ENCODE measurements around the gene TRIP11. TPM values are rescaled to one million over a fixed set of nuclear protein-coding genes. Genes with fewer than 3 reads are reported as not detected.

TRIP11 gene
- 27.0 TPM for total RNA-seq

DNA sequence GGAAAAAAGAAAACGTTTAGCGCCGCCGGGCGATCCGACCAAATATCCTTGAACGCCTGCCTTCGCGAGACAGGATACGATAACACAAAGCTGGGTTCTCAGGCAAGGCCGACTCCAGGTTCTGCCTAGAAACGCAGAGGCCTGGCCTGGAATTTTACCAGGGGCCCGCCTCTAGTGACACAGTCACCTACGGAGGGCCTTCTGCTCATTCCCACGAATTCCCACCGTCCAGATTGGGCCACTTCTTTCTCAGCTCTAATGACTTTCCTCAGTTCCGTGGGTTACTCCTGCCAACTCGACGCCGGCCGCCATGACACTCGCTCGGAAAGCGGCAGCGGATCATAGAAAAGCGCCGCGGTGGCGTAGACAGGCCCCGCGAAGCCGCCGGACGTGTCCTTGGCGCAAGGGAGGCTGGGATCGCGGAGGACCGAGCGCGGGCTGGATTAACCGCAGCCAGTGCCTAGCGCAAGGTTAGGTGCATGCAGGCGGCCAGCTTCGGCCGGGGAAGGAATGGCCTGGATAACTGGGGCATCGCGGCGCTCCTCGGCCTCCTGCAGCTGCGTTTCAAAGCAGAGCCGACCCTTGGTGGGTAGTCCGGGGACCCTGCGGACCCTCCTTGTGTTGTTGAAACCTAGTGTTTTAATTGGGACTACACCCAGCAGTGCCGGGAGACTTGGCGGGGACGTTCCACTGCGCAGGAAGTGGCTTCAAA is at the start of gene TRIP11:
TSS of gene TRIP11 (minus strand) at position 341 of the 712 bp plus-strand sequence. CDS start 374 bp downstream, outside the sequence.
- TF ChIP-seq POLR2AphosphoS5 (IDR thresholded peaks at IDR 0.05; ENCODE audit: insufficient read depth in 1 of 2, low read depth in 1 of 2) (peak; percentile 92 to 96), POLR2A (IDR thresholded peaks at IDR 0.05) (no peak)
- TF ChIP-seq, protein P1, sequence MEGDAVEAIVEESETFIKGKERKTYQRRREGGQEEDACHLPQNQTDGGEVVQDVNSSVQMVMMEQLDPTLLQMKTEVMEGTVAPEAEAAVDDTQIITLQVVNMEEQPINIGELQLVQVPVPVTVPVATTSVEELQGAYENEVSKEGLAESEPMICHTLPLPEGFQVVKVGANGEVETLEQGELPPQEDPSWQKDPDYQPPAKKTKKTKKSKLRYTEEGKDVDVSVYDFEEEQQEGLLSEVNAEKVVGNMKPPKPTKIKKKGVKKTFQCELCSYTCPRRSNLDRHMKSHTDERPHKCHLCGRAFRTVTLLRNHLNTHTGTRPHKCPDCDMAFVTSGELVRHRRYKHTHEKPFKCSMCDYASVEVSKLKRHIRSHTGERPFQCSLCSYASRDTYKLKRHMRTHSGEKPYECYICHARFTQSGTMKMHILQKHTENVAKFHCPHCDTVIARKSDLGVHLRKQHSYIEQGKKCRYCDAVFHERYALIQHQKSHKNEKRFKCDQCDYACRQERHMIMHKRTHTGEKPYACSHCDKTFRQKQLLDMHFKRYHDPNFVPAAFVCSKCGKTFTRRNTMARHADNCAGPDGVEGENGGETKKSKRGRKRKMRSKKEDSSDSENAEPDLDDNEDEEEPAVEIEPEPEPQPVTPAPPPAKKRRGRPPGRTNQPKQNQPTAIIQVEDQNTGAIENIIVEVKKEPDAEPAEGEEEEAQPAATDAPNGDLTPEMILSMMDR (IDR thresholded peaks at IDR 0.05), result peak in 2 of 3 experiments; percentile 6 to 26
- Histone ChIP-seq H3K27ac (peak within 1 kb of the TSS; percentile 79), H3K9me3 (no peaks in the 10 kb centered on the region), H3K36me3 (no peaks in the 10 kb centered on the region), H3K4me3 (peak within 1 kb of the TSS; percentile 55 to 57), H3K27me3 (no peaks in the 10 kb centered on the region), H3K4me1 (peaks cover 44% of the 10 kb centered on the region)
- peak in 1 of 2 donors; percentile 92 for DNase-seq (ENCODE audit: extremely low spot score in 2 of 2)
- intact Hi-C loops (cut with DNase I), result no loop called here

DNA sequence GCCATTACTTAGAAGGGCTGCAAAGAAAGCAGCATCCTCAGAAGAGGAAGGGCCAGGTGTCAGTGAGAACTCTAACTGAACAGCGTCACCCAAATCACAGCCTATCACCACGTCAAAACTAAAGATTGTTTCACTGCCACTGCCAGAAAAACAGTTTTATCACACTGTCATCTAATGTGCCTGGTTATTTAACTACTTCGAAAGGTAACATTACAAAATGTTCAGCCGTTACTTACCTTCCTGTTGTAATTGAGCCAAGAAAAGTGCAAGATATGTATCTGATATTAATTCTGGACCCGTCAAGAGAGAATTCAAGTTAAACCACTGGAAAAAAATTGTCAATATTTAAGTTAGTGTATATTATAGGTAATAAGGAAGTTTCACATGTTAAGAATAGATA is 48.6 kb upstream of the TRIP11 start:
- Histone ChIP-seq H3K4me3 (no peak overlapping the region), H3K36me3 (peaks cover 0 to 48% of the 10 kb centered on the region in 2 donors), H3K27ac (no peak overlapping the region), H3K27me3 (no peaks in the 10 kb centered on the region), H3K9me3 (no peaks in the 10 kb centered on the region), H3K4me1 (no peaks in the 10 kb centered on the region)
- DNase-seq (ENCODE audit: extremely low spot score in 2 of 2), result no peak
- intact Hi-C loops (cut with DNase I), result no loop called here
- TF ChIP-seq POLR2A (IDR thresholded peaks at IDR 0.05) (no peak), POLR2AphosphoS5 (IDR thresholded peaks at IDR 0.05; ENCODE audit: insufficient read depth in 1 of 2, low read depth in 1 of 2) (no peak)
- TF ChIP-seq, protein P1 (IDR thresholded peaks at IDR 0.05), result no peak

DNA sequence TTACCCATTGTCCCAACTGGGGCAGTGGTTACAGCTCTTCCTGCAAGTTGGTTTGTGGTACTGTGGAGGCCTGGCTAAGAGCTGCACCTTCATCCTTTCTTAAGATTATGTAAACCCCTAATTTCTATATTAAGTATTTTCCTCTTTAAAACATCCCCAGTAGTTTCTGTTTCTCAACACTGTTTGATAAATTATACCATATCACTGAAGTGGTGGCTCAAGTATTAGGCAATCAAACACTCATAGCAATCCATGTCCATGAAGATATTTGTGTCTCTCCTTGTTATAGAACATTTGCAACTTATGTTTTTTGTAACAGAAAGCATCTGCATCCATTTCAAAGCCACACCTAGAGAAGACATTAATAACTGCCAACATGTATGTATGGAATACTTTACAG is 34.7 kb upstream of the TRIP11 start:
- no peak for DNase-seq (ENCODE audit: extremely low spot score in 2 of 2)
- intact Hi-C loops (cut with DNase I), result no loop called here
- H3K27ac ChIP-seq, result no peak overlapping the region
- no peaks in the 10 kb centered on the region for H3K4me1 ChIP-seq
- no peaks in the 10 kb centered on the region for H3K9me3 ChIP-seq
- TF ChIP-seq POLR2A (IDR thresholded peaks at IDR 0.05) (no peak), POLR2AphosphoS5 (IDR thresholded peaks at IDR 0.05; ENCODE audit: insufficient read depth in 1 of 2, low read depth in 1 of 2) (no peak)
- TF ChIP-seq, protein P1 (IDR thresholded peaks at IDR 0.05), result no peak
- H3K4me3 ChIP-seq, result no peak overlapping the region
- H3K36me3 ChIP-seq, result peaks cover 4 to 44% of the 10 kb centered on the region in 2 donors
- H3K27me3 ChIP-seq, result no peaks in the 10 kb centered on the region

DNA sequence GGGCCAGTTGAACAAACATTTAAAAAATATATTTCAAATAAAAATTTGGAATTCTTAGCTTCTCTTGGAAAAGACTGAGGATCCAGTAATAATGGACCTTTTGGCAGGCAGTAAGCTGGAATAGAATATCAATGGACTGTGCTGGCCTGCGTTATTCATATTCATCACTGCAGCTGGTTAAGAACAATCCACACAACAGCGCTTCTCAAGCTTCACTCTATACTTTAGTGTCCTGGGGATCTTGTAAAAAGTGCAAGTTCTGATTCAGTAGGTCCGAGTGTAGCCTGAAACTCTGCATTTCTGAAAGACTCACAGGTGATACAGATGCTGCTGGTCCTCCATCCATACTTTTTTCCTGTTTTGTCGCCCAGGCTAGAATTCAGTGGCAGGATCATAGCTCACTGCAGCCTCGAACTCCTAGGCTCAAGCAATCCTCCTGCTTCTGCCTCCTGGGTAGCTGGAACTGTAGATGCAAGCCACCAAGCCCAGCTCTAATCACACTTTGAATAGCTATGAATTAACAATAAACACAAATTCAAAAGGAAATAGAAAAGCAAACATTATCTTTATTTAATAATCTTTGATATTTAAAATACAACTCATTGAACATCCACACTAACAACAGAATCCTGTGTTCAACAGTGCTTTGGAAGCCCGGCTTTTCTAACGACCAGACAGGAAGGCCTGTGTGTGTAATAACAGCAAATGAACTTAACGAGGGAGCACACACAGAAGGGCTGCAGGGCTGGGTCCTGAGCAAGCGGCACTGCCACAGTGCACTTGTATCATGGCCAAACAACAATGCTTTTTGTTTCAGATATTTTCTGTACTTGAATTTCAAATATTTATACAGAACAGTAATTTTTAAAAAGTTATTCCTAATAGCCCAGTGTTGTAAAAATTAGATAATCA is 18.4 kb upstream of the TRIP11 start:
- no peak overlapping the region for H3K27ac ChIP-seq
- DNase-seq (ENCODE audit: extremely low spot score in 2 of 2), result no peak
- H3K9me3 ChIP-seq, result no peaks in the 10 kb centered on the region
- TF ChIP-seq, protein P1 (IDR thresholded peaks at IDR 0.05), result no peak
- TF ChIP-seq POLR2A (IDR thresholded peaks at IDR 0.05), result no peak
- TF ChIP-seq POLR2AphosphoS5 (IDR thresholded peaks at IDR 0.05; ENCODE audit: insufficient read depth in 1 of 2, low read depth in 1 of 2), result no peak
- peaks cover 0 to 10% of the 10 kb centered on the region in 2 donors for H3K36me3 ChIP-seq
- no peaks in the 10 kb centered on the region for H3K4me1 ChIP-seq
- H3K4me3 ChIP-seq, result no peak overlapping the region
- no peaks in the 10 kb centered on the region for H3K27me3 ChIP-seq
- intact Hi-C loops (cut with DNase I), result no loop called here
